Ishikawa (cell line): ENCODE measurements around the gene AMFR.

Experiments used
- CEBPB ChIP-seq: IDR thresholded peaks from 2 replicates; pipeline ENCODE4 v1.6.1; 2012
- EP300 ChIP-seq: IDR thresholded peaks from 2 replicates; pipeline ENCODE4 v1.6.1; 2012; ENCODE audit warnings: borderline replicate concordance
- YY1 ChIP-seq: IDR thresholded peaks from 2 replicates; pipeline ENCODE4 v1.6.1; 2012; ENCODE audit warnings: low read depth
- TF ChIP-seq, protein P1 (sequence below): IDR thresholded peaks from 2 replicates; pipeline ENCODE4 v1.6.1; 2012
- TF ChIP-seq, protein P2 (sequence below): IDR thresholded peaks from 2 replicates; pipeline ENCODE4 v1.6.1; 2012; ENCODE audit warnings: low read depth, mild to moderate bottlenecking

DNA sequence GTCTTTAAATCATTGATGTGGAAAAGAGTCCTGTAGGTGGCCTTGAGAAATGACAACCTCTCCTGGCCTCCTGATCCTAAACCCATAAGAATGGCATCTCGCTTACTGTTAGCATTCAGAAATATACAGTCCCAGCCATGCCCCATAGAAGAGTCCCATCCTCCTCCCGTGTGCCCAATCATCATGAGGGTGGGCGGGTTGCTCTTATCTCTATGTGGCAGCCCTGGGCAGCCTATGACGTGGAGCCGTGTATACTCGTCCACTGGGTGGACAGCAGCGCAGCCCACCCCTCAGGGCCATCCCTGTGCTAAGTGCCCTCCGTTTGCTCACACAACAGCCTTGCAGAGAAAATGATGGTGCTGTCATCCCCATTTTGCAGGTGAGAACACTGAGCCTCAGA is 105.3 kb downstream of the AMFR start:
- TF ChIP-seq YY1 (no peak), CEBPB (no peak), EP300 (no peak)
- TF ChIP-seq, protein P1, sequence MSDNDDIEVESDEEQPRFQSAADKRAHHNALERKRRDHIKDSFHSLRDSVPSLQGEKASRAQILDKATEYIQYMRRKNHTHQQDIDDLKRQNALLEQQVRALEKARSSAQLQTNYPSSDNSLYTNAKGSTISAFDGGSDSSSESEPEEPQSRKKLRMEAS: no peak
- TF ChIP-seq, protein P2, sequence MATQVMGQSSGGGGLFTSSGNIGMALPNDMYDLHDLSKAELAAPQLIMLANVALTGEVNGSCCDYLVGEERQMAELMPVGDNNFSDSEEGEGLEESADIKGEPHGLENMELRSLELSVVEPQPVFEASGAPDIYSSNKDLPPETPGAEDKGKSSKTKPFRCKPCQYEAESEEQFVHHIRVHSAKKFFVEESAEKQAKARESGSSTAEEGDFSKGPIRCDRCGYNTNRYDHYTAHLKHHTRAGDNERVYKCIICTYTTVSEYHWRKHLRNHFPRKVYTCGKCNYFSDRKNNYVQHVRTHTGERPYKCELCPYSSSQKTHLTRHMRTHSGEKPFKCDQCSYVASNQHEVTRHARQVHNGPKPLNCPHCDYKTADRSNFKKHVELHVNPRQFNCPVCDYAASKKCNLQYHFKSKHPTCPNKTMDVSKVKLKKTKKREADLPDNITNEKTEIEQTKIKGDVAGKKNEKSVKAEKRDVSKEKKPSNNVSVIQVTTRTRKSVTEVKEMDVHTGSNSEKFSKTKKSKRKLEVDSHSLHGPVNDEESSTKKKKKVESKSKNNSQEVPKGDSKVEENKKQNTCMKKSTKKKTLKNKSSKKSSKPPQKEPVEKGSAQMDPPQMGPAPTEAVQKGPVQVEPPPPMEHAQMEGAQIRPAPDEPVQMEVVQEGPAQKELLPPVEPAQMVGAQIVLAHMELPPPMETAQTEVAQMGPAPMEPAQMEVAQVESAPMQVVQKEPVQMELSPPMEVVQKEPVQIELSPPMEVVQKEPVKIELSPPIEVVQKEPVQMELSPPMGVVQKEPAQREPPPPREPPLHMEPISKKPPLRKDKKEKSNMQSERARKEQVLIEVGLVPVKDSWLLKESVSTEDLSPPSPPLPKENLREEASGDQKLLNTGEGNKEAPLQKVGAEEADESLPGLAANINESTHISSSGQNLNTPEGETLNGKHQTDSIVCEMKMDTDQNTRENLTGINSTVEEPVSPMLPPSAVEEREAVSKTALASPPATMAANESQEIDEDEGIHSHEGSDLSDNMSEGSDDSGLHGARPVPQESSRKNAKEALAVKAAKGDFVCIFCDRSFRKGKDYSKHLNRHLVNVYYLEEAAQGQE: no peak
